HepG2 (cell line): ENCODE results near the gene RNF208. TPM values are rescaled to one million over a fixed set of nuclear protein-coding genes. Genes with fewer than 3 reads are reported as not detected.

Experiments
- ARHGAP35 ChIP-seq: sonication (generic); formaldehyde crosslinking; IDR thresholded peaks from 2 replicates; pipeline ENCODE4 v1.9.0; 2022; ENCODE audit warnings: mild to moderate bottlenecking, inconsistent platforms, moderate library complexity, missing genetic modification reagents, borderline replicate concordance
- ARID2 ChIP-seq: sonication (generic); formaldehyde crosslinking; IDR thresholded peaks from 2 replicates; pipeline ENCODE4 v1.8.1; 2022; ENCODE audit warnings: mild to moderate bottlenecking, missing genetic modification reagents, borderline replicate concordance
- CENPBD1 ChIP-seq: sonication (generic); formaldehyde crosslinking; IDR thresholded peaks from 2 replicates; pipeline ENCODE4 v1.8.0; 2022; ENCODE audit warnings: missing genetic modification reagents, low read depth, mild to moderate bottlenecking, borderline replicate concordance
- CREB1 ChIP-seq, 2 experiments: fragments of 450-650 bp in 1 of 2; IDR thresholded peaks; 2 replicates each; pipeline ENCODE4 v1.6.1; 2016 to 2017; ENCODE audit warnings: control low read depth in 1 of 2, mild to moderate bottlenecking in 1 of 2, missing compliant biosample characterization in 1 of 2, missing genetic modification characterization in 1 of 2
- CREB3 ChIP-seq: sonication (generic); formaldehyde crosslinking; IDR thresholded peaks from 2 replicates; pipeline ENCODE4 v1.5.0; 2020; ENCODE audit warnings: missing genetic modification reagents
- HNF4A ChIP-seq: sonication (generic); formaldehyde crosslinking; IDR thresholded peaks from 2 replicates; pipeline ENCODE4 v1.4.0; 2020; ENCODE audit warnings: missing genetic modification reagents
- KAT7 ChIP-seq: IDR thresholded peaks from 2 replicates; pipeline ENCODE4 v1.6.1; 2018; ENCODE audit warnings: borderline replicate concordance, missing compliant biosample characterization
- KLF13 ChIP-seq: sonication (generic); formaldehyde crosslinking; IDR thresholded peaks from 2 replicates; pipeline ENCODE4 v1.4.0; 2020; ENCODE audit warnings: mild to moderate bottlenecking, missing genetic modification reagents
- LCORL ChIP-seq, 2 experiments: fragments of 450-650 bp in 1 of 2; sonication (generic) in 1 of 2; formaldehyde crosslinking in 1 of 2; IDR thresholded peaks; 2 replicates each; pipeline versions ENCODE4 v1.5.0 to v1.6.1; 2017 to 2020; ENCODE audit warnings: antibody characterized with exemption in 1 of 2, missing genetic modification reagents in 1 of 2
- MXD4 ChIP-seq: IDR thresholded peaks from 2 replicates; pipeline ENCODE4 v1.6.1; 2016; ENCODE audit warnings: mild to moderate bottlenecking, missing biosample characterization, missing genetic modification reagents
- PAX8 ChIP-seq: sonication (generic); formaldehyde crosslinking; IDR thresholded peaks from 2 replicates; pipeline ENCODE4 v1.8.0; 2022; ENCODE audit warnings: mild to moderate bottlenecking, missing genetic modification reagents, borderline replicate concordance
- REPIN1 ChIP-seq: sonication (generic); formaldehyde crosslinking; IDR thresholded peaks from 2 replicates; pipeline ENCODE4 v1.8.0; 2022; ENCODE audit warnings: missing genetic modification reagents, low read depth, mild to moderate bottlenecking, borderline replicate concordance
- TEAD3 ChIP-seq: optimal IDR thresholded peaks from 2 replicates; pipeline ENCODE3; 2016; ENCODE audit warnings: borderline replicate concordance
- TFDP1 ChIP-seq: IDR thresholded peaks from 2 replicates; pipeline ENCODE4 v1.6.1; 2016; ENCODE audit warnings: missing compliant biosample characterization, missing genetic modification reagents, borderline replicate concordance
- THYN1 ChIP-seq: sonication (generic); formaldehyde crosslinking; IDR thresholded peaks from 2 replicates; pipeline ENCODE4 v1.8.1; 2023; ENCODE audit warnings: low read depth, mild to moderate bottlenecking, moderate library complexity, missing genetic modification reagents, borderline replicate concordance
- TOE1 ChIP-seq: sonication (generic); formaldehyde crosslinking; IDR thresholded peaks from 2 replicates; pipeline ENCODE4 v1.4.0; 2020; ENCODE audit warnings: mild to moderate bottlenecking, missing genetic modification reagents
- TP53 ChIP-seq: sonication (generic); formaldehyde crosslinking; conservative IDR thresholded peaks from 2 replicates; pipeline ENCODE4 v1.4.0; 2020; ENCODE audit warnings: missing genetic modification reagents
- WIZ ChIP-seq: sonication (generic); formaldehyde crosslinking; IDR thresholded peaks from 2 replicates; pipeline ENCODE4 v1.5.1; 2020; ENCODE audit warnings: mild to moderate bottlenecking, missing genetic modification reagents
- ZBTB37 ChIP-seq: sonication (generic); formaldehyde crosslinking; IDR thresholded peaks from 2 replicates; pipeline ENCODE4 v1.4.0; 2020; ENCODE audit warnings: mild to moderate bottlenecking, missing genetic modification reagents
- ZNF121 ChIP-seq: sonication (generic); formaldehyde crosslinking; IDR thresholded peaks from 2 replicates; pipeline ENCODE4 v1.5.0; 2020; ENCODE audit warnings: mild to moderate bottlenecking, missing genetic modification reagents
- ZNF354B ChIP-seq: sonication (generic); formaldehyde crosslinking; IDR thresholded peaks from 2 replicates; pipeline ENCODE4 v1.8.0; 2022; ENCODE audit warnings: mild to moderate bottlenecking, missing genetic modification reagents
- ZNF615 ChIP-seq: sonication (generic); formaldehyde crosslinking; IDR thresholded peaks from 2 replicates; pipeline ENCODE4 v1.5.0; 2020; ENCODE audit warnings: mild to moderate bottlenecking, missing genetic modification reagents, borderline replicate concordance
- ZNF670 ChIP-seq: sonication (generic); formaldehyde crosslinking; IDR thresholded peaks from 2 replicates; pipeline ENCODE4 v1.8.0; 2022; ENCODE audit warnings: mild to moderate bottlenecking, missing genetic modification reagents, borderline replicate concordance
- ZNF775 ChIP-seq: sonication (generic); formaldehyde crosslinking; IDR thresholded peaks from 2 replicates; pipeline ENCODE4 v1.4.0; 2020; ENCODE audit warnings: missing genetic modification reagents, mild to moderate bottlenecking, moderate library complexity, borderline replicate concordance
- polyA plus RNA-seq, 8 experiments: library from polyadenylated mRNA; depleted of rRNA in 3 of 8; stranded (reverse) in 7 of 8; unstranded in 1 of 8; fragments of >200 nt; fragmentation: Illumina TruSeq in 4 of 8; extraction: Trizol in 4 of 8; gene quantifications; 2 replicates each; pipeline versions ENCODE4 v1.2.1 to v1.2.3, GENCODE V29; 2011 to 2016; ENCODE audit warnings: low read depth in 4 of 8, missing spikeins in 1 of 8, mixed read lengths in 1 of 8; ENCODE audit not compliant: insufficient read depth in 1 of 8
- total RNA-seq, 5 experiments: library from RNA; depleted of rRNA; stranded (reverse); fragments of >200 nt; fragmentation: Illumina TruSeq; extraction: Trizol; gene quantifications; 2 replicates each; pipeline ENCODE4 v1.2.3, GENCODE V29; 2016; ENCODE audit warnings: low read depth in 1 of 5

RNF208 gene
- total and polyA plus RNA-seq, 2 of the 13 experiments (the other 11 are each of a cell fraction or from before 2014, with no cell fraction given) = 1.6 to 2.1 TPM

GRCh38 chr9:137205126-137206069 is 16.6 kb downstream of the RNF208 start, which contains the start of the genes NDOR1 and TMEM203 (continued):
- TF ChIP-seq TFDP1 (CRISPR knock-in tag) (peak; percentile 96), TEAD3 (CRISPR knock-in tag) (peak; percentile 43), ARID2 (CRISPR knock-in tag) (no peak), ZNF775 (CRISPR knock-in tag) (no peak), CREB1 (IDR thresholded peaks at IDR 0.05) (peak; percentile 95), CREB1 (CRISPR knock-in tag; IDR thresholded peaks at IDR 0.05) (peak; percentile 96), ZNF354B (CRISPR knock-in tag) (no peak), WIZ (CRISPR knock-in tag) (no peak), REPIN1 (CRISPR knock-in tag) (peak; percentile 79), ZNF670 (CRISPR knock-in tag) (peak; percentile 32; the same call in 1 of the 2 replicates), THYN1 (CRISPR knock-in tag) (no peak), CENPBD1 (CRISPR knock-in tag) (no peak), ZBTB37 (CRISPR knock-in tag) (no peak), CREB3 (CRISPR knock-in tag) (no peak), KLF13 (CRISPR knock-in tag) (no peak), PAX8 (peak; percentile 31; the same call in 1 of the 2 replicates), LCORL (IDR thresholded peaks at IDR 0.05) (no peak), LCORL (CRISPR knock-in tag; IDR thresholded peaks at IDR 0.05) (0 out of 2 replicates have a peak, but pooled peaks have one; percentile 23), ZNF615 (CRISPR knock-in tag) (no peak), TP53 (CRISPR knock-in tag) (no peak), TOE1 (CRISPR knock-in tag) (no peak), MXD4 (CRISPR knock-in tag) (peak; percentile 87), ZNF121 (CRISPR knock-in tag) (0 out of 2 replicates have a peak, but pooled peaks have one; percentile 14), KAT7 (CRISPR knock-in tag) (peak; percentile 88; the same call in 1 of the 2 replicates), ARHGAP35 (no peak), HNF4A (CRISPR knock-in tag) (no peak)
